SK-N-SH treated with all-trans-retinoic acid at 6 μM for 48 hours (cell line): ENCODE measurements around the gene NFIX.
"Not testable (repeated sequence)": the region's sequence is repeated elsewhere in the genome, so short reads cannot be mapped to it uniquely, and the experiment has no call there.

Source experiments
- ATAC-seq: fragments of 200-7000 bp; cut with Tn5 transposase; 3 replicates; pipeline ENCODE4 v1.9.1; 2020; ENCODE audit warnings: mild to moderate bottlenecking, moderate library complexity
- ARNTL ChIP-seq: fragments of 450-650 bp; formaldehyde crosslinking; IDR thresholded peaks from 2 replicates; pipeline ENCODE4 v1.5.0; 2020; ENCODE audit warnings: low read depth, mild to moderate bottlenecking, moderate library complexity, borderline replicate concordance
- BACH2 ChIP-seq: fragments of 250-450 bp; sonication (Bioruptor Pico); IDR thresholded peaks from 2 replicates; pipeline ENCODE4 v1.9.0; 2021; ENCODE audit warnings: mild to moderate bottlenecking, borderline replicate concordance
- CSDC2 ChIP-seq: fragments of 250-450 bp; sonication (Bioruptor Pico); IDR thresholded peaks from 2 replicates; pipeline ENCODE4 v1.5.0; 2020; ENCODE audit warnings: mild to moderate bottlenecking, moderate library complexity
- GLIS3 ChIP-seq: fragments of 250-450 bp; sonication (Bioruptor Pico); IDR thresholded peaks from 2 replicates; pipeline ENCODE4 v1.5.0; 2020; ENCODE audit warnings: mild to moderate bottlenecking, moderate library complexity
- OSR1 ChIP-seq: fragments of 250-450 bp; sonication (Bioruptor Pico); IDR thresholded peaks from 2 replicates; pipeline ENCODE4 v1.8.0; 2022; ENCODE audit warnings: moderate library complexity, mild to moderate bottlenecking, inconsistent platforms
- RARB ChIP-seq: fragments of 250-450 bp; sonication (Bioruptor Pico); IDR thresholded peaks from 2 replicates; pipeline ENCODE4 v1.8.0; 2021; ENCODE audit warnings: mild to moderate bottlenecking, moderate library complexity
- TCF4 ChIP-seq: fragments of 250-450 bp; sonication (Bioruptor Pico); IDR thresholded peaks from 2 replicates; pipeline ENCODE4 v1.8.0; 2021; ENCODE audit warnings: mild to moderate bottlenecking, moderate library complexity, borderline replicate concordance
- TOX ChIP-seq: fragments of 250-450 bp; sonication (Bioruptor Pico); IDR thresholded peaks from 2 replicates; pipeline ENCODE4 v1.8.0; 2021; ENCODE audit warnings: mild to moderate bottlenecking, moderate library complexity, borderline replicate concordance
- ZC3H10 ChIP-seq: fragments of 250-450 bp; sonication (Bioruptor Pico); IDR thresholded peaks from 2 replicates; pipeline ENCODE4 v1.5.1; 2021; ENCODE audit warnings: mild to moderate bottlenecking, moderate library complexity
- ZFP3 ChIP-seq: fragments of 250-450 bp; sonication (Bioruptor Pico); IDR thresholded peaks from 2 replicates; pipeline ENCODE4 v1.5.0; 2020; ENCODE audit warnings: mild to moderate bottlenecking, moderate library complexity
- ZFP30 ChIP-seq: fragments of 450-650 bp; formaldehyde crosslinking; IDR thresholded peaks from 2 replicates; pipeline ENCODE4 v1.5.0; 2022; ENCODE audit warnings: mild to moderate bottlenecking, moderate library complexity
- ZNF565 ChIP-seq: fragments of 450-650 bp; formaldehyde crosslinking; conservative IDR thresholded peaks from 2 replicates; pipeline ENCODE4 v1.5.0; 2020; ENCODE audit warnings: low read depth, mild to moderate bottlenecking, moderate library complexity
- ZNF70 ChIP-seq: fragments of 450-650 bp; formaldehyde crosslinking; IDR thresholded peaks from 2 replicates; pipeline ENCODE4 v1.5.0; 2020; ENCODE audit warnings: mild to moderate bottlenecking, moderate library complexity
- ZNF8 ChIP-seq: fragments of 450-650 bp; formaldehyde crosslinking; IDR thresholded peaks from 2 replicates; pipeline ENCODE4 v1.5.0; 2020; ENCODE audit warnings: mild to moderate bottlenecking, moderate library complexity
- TF ChIP-seq, protein P1 (sequence below): fragments of 250-450 bp; sonication (Bioruptor Pico); IDR thresholded peaks from 2 replicates; pipeline ENCODE4 v1.5.1; 2021; ENCODE audit warnings: mild to moderate bottlenecking, moderate library complexity
- TF ChIP-seq, protein P2 (sequence below): fragments of 250-450 bp; sonication (Bioruptor Pico); IDR thresholded peaks from 2 replicates; pipeline ENCODE4 v1.5.0; 2020; ENCODE audit warnings: mild to moderate bottlenecking, moderate library complexity
- TF ChIP-seq, protein P3 (sequence below): fragments of 250-450 bp; sonication (Bioruptor Pico); IDR thresholded peaks from 2 replicates; pipeline ENCODE4 v1.8.0; 2020; ENCODE audit warnings: mild to moderate bottlenecking, moderate library complexity, borderline replicate concordance
- TF ChIP-seq, protein P4 (sequence below): fragments of 250-450 bp; sonication (Bioruptor Pico); IDR thresholded peaks from 2 replicates; pipeline ENCODE4 v1.8.0; 2021; ENCODE audit warnings: low read depth, mild to moderate bottlenecking, moderate library complexity, borderline replicate concordance
- TF ChIP-seq, protein P5 (sequence below): fragments of 250-450 bp; sonication (Bioruptor Pico); IDR thresholded peaks from 2 replicates; pipeline ENCODE4 v1.5.1; 2020; ENCODE audit warnings: low read depth, mild to moderate bottlenecking, moderate library complexity

The NFIX gene

DNA sequence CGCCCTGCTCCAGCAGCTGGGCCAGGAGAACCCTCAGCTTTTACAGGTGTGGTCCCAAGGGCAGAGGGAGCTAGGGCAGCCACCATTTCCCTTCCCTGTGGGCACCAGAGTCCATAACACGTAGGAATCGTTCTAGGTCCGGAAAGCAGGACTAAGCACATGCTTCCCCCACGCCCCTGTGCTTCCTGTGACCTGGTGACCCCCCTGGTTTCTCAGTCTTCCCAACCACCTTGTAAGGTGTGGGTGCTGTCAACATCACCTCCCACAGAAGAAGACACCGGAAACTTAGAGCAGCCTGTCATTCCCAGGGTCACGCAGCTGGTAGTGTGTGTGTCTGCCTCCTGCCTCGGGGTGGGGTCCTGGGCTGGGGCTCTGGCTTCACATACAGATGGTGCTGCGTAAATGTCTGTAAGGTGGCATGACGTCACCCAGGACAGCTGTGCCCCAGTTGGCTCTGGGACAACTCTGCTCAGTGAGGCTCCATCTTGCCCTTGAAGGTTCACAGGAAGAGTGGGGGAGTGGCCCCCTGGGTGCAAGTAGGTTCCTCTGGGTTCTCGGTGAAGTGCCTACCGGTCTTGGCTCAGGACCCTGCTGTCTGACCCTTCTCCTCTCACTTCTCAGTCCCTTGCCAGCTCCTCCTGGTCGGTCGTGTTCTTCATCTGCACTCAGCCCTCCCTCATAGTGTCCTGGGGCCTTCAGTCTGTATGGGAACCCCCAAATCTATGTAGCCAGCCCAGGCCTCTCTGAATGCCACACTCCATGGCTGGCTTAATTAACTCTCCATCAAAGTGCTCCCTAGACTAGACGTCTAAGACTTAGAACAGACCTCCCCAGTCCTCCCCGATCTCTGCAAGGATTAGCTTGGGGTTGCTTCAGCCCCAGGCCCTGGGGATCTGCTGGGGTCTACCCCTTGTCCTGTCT is 45.7 kb upstream of the NFIX start:
- ATAC-seq = no peak
- TF ChIP-seq TOX (no peak), BACH2 (no peak), OSR1 (CRISPR knock-in tag) (no peak), GLIS3 (no peak), TCF4 (no peak), ZC3H10 (CRISPR knock-in tag) (no peak), CSDC2 (CRISPR knock-in tag) (no peak), RARB (CRISPR knock-in tag) (no peak), ZNF565 (CRISPR knock-in tag) (no peak), ARNTL (CRISPR knock-in tag) (no peak), ZNF8 (CRISPR knock-in tag) (no peak), ZFP3 (CRISPR knock-in tag) (no peak), ZNF70 (CRISPR knock-in tag) (no peak)
- TF ChIP-seq, protein P1, sequence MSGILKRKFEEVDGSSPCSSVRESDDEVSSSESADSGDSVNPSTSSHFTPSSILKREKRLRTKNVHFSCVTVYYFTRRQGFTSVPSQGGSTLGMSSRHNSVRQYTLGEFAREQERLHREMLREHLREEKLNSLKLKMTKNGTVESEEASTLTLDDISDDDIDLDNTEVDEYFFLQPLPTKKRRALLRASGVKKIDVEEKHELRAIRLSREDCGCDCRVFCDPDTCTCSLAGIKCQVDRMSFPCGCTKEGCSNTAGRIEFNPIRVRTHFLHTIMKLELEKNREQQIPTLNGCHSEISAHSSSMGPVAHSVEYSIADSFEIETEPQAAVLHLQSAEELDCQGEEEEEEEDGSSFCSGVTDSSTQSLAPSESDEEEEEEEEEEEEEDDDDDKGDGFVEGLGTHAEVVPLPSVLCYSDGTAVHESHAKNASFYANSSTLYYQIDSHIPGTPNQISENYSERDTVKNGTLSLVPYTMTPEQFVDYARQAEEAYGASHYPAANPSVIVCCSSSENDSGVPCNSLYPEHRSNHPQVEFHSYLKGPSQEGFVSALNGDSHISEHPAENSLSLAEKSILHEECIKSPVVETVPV (CRISPR knock-in tag) = no peak
- TF ChIP-seq, protein P2, sequence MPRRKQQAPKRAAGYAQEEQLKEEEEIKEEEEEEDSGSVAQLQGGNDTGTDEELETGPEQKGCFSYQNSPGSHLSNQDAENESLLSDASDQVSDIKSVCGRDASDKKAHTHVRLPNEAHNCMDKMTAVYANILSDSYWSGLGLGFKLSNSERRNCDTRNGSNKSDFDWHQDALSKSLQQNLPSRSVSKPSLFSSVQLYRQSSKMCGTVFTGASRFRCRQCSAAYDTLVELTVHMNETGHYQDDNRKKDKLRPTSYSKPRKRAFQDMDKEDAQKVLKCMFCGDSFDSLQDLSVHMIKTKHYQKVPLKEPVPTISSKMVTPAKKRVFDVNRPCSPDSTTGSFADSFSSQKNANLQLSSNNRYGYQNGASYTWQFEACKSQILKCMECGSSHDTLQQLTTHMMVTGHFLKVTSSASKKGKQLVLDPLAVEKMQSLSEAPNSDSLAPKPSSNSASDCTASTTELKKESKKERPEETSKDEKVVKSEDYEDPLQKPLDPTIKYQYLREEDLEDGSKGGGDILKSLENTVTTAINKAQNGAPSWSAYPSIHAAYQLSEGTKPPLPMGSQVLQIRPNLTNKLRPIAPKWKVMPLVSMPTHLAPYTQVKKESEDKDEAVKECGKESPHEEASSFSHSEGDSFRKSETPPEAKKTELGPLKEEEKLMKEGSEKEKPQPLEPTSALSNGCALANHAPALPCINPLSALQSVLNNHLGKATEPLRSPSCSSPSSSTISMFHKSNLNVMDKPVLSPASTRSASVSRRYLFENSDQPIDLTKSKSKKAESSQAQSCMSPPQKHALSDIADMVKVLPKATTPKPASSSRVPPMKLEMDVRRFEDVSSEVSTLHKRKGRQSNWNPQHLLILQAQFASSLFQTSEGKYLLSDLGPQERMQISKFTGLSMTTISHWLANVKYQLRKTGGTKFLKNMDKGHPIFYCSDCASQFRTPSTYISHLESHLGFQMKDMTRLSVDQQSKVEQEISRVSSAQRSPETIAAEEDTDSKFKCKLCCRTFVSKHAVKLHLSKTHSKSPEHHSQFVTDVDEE = no peak
- TF ChIP-seq, protein P3, sequence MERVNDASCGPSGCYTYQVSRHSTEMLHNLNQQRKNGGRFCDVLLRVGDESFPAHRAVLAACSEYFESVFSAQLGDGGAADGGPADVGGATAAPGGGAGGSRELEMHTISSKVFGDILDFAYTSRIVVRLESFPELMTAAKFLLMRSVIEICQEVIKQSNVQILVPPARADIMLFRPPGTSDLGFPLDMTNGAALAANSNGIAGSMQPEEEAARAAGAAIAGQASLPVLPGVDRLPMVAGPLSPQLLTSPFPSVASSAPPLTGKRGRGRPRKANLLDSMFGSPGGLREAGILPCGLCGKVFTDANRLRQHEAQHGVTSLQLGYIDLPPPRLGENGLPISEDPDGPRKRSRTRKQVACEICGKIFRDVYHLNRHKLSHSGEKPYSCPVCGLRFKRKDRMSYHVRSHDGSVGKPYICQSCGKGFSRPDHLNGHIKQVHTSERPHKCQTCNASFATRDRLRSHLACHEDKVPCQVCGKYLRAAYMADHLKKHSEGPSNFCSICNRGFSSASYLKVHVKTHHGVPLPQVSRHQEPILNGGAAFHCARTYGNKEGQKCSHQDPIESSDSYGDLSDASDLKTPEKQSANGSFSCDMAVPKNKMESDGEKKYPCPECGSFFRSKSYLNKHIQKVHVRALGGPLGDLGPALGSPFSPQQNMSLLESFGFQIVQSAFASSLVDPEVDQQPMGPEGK (CRISPR knock-in tag) = no peak
- TF ChIP-seq, protein P4, sequence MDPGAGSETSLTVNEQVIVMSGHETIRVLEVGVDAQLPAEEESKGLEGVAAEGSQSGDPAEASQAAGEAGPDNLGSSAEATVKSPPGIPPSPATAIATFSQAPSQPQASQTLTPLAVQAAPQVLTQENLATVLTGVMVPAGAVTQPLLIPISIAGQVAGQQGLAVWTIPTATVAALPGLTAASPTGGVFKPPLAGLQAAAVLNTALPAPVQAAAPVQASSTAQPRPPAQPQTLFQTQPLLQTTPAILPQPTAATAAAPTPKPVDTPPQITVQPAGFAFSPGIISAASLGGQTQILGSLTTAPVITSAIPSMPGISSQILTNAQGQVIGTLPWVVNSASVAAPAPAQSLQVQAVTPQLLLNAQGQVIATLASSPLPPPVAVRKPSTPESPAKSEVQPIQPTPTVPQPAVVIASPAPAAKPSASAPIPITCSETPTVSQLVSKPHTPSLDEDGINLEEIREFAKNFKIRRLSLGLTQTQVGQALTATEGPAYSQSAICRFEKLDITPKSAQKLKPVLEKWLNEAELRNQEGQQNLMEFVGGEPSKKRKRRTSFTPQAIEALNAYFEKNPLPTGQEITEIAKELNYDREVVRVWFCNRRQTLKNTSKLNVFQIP (CRISPR knock-in tag) = no peak

- not testable (repeated sequence) for ATAC-seq
These were observed 43.2 kb upstream of the NFIX start for GRCh38 chr19:12952050-12952449.

DNA sequence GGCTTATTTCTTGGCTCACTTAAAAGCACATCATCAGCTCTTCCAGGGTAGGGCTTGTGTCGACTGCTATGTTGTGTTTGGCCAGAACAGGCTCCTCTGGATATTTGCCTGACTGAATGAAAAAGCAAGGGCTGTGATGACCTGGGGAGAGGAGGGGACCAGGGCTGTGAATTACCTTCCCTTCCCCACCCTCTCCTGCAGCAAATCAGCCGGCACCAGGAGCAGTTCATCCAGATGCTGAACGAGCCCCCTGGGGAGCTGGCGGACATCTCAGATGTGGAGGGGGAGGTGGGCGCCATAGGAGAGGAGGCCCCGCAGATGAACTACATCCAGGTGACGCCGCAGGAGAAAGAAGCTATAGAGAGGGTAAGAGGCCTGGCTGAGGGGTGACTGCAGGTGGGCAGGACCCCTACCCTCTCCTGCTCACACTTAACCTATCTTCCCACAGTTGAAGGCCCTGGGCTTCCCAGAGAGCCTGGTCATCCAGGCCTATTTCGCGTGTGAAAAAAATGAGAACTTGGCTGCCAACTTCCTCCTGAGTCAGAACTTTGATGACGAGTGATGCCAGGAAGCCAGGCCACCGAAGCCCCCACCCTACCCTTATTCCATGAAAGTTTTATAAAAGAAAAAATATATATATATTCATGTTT is 42.7 kb upstream of the NFIX start:
- ATAC-seq = peak; percentile 36
- TF ChIP-seq OSR1 (CRISPR knock-in tag) = no peak
- TF ChIP-seq ZFP30 = no peak
- TF ChIP-seq, protein P2 = no peak
- TF ChIP-seq ZNF70 (CRISPR knock-in tag) = no peak
- no peak for TF ChIP-seq ZC3H10 (CRISPR knock-in tag)
- TF ChIP-seq CSDC2 (CRISPR knock-in tag) = no peak
- TF ChIP-seq, protein P1 (CRISPR knock-in tag) = no peak
- TF ChIP-seq, protein P3 (CRISPR knock-in tag) = no peak
- TF ChIP-seq ARNTL (CRISPR knock-in tag) = no peak
- no peak for TF ChIP-seq BACH2
- TF ChIP-seq, protein P5, sequence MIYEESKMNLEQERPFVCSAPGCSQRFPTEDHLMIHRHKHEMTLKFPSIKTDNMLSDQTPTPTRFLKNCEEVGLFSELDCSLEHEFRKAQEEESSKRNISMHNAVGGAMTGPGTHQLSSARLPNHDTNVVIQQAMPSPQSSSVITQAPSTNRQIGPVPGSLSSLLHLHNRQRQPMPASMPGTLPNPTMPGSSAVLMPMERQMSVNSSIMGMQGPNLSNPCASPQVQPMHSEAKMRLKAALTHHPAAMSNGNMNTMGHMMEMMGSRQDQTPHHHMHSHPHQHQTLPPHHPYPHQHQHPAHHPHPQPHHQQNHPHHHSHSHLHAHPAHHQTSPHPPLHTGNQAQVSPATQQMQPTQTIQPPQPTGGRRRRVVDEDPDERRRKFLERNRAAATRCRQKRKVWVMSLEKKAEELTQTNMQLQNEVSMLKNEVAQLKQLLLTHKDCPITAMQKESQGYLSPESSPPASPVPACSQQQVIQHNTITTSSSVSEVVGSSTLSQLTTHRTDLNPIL (CRISPR knock-in tag) = no peak
- no peak for TF ChIP-seq RARB (CRISPR knock-in tag)
